ENCODE measurements around the gene HAPLN3.
A peak's percentile ranks its signal among the peaks of the same experiment; 100 is the strongest.

Gene HAPLN3

DNA sequence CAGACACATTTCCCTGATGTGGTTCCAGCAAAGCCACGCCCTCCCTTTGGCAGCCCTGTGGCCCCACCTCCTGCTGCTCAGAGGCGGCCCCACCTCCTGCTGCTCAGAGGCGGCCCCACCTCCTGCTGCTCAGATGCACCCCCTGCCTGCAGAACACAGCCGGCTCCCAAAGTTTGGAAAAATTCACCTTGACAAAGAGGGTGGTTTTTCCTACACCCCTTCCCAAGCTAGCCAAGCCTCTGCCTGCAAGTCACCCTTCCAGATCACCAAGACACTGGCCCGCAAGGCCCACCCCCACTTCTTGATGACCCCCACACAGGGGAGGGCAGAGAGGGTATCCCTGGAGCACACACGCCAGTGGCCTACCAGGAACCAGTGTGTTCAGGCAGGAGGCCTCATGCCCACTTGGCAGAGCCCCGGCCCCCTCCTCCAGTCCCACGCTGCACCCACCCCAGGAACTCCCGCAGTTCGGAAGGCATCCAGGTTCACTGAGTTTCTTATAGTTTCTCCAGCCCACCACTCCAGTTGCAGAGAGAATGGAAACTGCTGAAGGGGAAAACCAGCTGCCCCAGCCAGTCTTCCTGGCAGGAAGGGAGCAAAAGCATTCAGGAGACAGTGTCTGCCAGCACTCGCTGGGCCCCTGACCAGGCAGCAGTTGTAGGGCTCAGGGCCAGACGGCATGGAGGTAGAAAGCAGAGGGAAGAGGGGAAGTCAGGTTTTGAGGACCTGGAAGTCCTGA is 2.3 kb upstream of the HAPLN3 start:
- peak in 9 of 10 donors; percentile 19 to 97 (median 72) for DNase-seq

DNA sequence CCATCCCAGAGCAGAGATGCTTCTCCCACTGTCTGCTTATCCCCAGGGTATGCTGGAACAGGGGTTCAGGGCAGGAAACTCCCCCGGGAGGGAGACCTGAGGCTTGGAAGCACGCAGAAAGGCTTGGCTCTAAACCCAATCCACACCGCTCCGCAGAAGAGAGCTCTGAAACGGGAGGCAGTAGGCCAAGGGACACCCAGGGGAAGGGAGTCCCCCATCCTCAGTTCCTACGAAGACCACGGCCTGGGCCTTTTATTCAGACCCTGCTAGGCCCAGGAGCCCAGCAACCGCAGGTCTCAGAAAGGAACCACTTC is 1.8 kb upstream of the HAPLN3 start:
- intact Hi-C loops (cut with DNase I): no loop called here
- no peak for DNase-seq

More for the DNA sequence above, 2.3 kb upstream of the HAPLN3 start:
- intact Hi-C loops (cut with DNase I): no loop called here

DNA sequence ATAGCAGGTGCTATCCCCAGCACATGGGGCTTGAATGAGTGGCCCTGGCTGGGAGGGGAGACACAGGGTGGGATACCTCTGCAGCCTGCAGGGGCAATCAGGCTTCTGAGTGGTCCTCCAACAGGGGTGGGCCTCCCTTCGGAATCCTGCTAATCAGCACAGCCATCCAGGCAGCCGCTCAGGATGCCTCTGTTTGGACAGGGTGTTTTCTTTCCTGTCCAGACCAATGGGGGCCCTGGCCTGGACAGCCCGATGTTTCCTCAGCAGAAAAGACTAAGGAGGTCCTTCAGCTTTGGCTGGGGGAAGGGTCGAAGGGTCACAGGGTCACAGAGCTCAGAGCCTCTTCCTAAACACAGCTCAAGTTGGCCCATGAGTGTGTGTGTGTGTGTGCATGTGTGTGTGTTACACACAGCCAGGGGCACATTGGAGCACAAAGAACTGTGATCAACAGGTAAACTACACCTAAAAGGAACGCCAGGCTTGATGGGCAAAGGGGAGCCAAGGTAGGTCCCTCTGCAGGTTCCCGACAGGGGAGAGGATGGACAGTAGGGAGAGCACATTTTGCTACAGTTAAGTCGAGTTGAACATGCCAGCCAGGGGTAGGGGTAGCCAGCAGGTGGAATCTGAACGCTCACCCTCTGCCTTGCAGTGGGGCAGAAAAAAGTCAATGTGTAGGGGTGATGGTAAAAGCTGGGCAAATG is 1.1 kb upstream of the HAPLN3 start:
- DNase-seq: no peak
- intact Hi-C loops (cut with DNase I): no loop called here

DNA sequence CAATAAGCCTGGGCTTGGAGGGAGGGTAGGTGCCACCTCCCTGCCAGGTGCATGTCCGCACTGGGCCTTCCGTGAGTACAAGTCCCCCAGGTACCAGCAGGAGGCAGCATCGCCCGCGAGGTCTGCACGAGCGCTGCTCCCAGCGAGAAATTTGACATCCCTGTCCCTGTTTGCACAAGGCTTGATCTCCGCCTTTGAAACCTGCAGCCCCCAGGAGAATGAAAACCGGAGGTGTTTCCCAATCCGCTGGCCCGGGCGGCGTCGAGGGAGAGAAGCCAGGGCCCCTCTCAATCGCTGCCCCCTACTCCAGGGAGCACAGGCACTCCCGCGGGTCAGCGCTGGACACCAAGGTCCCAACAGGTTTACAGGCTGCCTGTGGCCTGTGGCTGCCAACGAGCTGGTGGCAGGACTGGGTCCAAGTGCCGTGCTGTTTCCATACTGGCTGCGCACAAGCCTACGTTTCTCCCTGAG is 961 bp downstream of the HAPLN3 start:
- intact Hi-C loops (cut with DNase I): no loop called here
- DNase-seq: peak in 8 of 10 donors; percentile 34 to 91 (median 51)

DNA sequence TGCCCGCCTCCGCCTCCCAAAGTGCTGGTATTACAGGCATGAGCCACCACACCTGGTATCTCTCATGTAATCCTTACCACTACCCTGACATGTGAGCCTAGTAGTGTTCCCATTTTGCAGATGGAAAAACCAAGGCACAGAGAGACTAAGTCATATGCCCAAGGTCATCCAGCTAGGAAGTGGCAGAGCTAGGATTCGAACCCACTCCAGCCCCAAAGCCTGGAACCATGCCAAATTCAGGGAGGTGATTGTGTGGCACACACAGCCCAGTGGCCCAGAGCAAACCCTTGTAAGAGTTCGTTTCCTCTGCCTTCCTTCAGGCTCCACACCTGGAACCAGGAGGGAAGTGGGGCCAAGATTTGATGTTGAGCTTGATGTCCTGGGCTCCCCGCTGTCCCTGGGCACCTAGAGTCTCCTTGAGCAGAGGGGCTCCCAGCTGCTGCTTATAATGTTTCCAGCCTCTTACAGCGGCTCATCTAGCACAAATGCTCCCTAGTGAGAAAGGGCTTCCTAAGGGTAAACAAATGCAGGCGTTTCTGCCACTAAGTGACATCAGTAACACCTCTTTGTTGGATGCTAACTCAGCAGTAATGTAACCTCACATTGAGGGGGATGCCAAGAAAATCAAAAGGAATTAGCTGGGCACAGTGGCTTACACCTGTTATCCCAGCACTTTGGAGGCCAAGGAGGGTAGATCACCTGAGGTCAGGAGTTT is 3.6 kb downstream of the HAPLN3 start:
- intact Hi-C loops (cut with DNase I): no loop called here
- no peak for DNase-seq

DNA sequence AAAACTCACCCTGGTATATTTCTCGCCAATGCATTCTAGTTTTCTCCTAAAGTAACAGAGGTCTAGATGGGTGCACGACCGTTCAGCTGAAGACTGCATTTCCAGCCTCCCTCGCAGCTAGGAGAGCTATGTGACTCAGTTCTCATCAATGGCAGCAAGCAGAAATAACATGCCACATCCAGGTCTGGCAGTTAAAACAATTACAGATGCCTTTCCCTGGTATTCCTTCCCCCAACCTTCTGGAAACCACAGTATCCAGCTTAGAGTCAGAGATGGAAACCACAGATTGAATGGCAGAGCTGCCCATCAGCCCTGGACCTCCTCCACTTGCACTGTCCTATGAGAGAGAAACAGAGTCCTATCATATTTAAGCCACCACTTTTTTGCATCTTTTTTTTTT is 4.8 kb downstream of the HAPLN3 start:
- no peak for DNase-seq
- intact Hi-C loops (cut with DNase I): no loop called here

DNA sequence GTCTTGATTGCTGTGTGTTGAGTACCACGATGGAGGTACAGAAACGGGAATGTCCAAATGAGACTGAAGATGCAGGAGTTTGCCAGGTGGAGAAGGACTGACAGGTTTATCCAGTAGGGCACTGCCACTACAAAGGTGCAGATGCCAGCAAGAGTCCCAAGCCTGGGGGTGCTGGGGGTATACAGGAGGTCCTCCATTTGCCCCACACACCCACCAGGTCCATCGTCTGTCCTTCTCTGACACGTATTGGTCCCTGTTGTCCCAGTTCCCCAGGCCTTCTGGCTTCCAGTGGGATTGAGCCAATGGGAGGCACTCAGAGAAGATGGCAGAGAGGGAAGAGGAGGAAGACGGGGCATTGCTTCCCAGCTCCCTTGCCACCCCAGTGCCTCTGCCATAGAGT is 6.6 kb downstream of the HAPLN3 start:
- no peak for DNase-seq
- intact Hi-C loops (cut with DNase I): no loop called here

DNA sequence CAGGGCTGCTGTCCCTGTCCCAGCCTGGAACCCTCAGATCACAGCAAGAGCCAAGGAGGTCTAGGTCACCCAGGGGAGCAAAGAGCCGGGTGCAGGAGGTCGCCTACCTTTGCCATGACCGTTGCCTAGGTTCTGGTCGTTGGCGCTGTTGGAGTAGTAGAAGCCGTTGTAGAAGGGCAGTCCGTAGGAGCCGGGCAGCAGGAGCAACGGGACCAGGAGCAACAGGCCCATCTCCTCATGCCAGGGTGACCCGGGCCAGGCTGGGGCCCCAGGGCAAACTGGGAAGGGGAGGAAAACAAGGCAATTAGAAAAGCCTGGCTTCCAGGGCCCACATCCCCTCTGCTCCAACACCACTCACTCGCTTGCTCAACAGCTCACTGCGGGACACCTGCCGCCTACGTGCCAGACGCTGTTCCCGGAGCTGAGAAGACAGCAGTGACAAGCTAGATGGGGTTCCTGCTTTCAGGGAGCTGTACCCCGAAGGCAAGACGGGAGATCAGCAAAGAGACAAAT is 8.2 kb downstream of the HAPLN3 start:
- DNase-seq: no peak
- intact Hi-C loops (cut with DNase I): no loop called here

DNA sequence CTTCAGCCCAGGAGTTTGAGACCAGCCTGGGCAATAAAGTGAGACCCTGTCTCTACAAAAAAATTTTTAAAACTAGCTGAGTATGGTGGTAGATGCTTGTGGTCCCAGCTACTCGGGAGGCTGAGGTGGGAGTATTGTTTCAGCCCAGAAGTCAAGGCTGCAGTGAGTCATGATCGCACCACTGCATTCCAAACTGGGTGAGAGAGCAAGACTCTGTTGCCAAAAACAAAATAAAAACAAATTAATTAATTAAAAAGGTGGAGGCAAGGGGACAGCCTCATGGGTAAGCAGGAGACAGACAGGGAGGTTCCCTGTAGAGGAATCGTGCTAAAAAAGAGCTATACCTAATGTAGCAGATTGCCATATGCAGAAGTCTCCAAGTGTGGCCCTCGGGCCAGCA is 12.6 kb downstream of the HAPLN3 start:
- intact Hi-C loops (cut with DNase I): no loop called here
- no peak for DNase-seq

DNA sequence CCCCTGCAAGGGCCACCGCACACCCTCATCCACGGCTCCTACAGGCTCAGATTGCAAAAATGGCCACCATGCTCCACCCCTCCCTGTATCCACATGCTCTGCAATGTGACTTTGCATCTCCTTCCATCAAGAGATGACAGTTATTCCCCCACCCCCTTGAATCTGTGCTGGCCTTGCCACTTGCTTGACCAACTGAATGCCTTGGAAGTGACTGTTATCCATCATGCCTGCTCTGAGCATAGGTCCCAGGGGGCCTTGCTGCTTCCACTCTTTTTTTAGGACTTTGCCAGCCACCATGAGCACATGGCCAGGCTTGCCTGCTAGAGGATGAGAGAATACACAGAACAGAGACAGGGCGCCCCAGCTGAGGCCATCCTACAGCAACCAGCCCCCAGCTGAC is 13.6 kb downstream of the HAPLN3 start:
- DNase-seq: no peak
- intact Hi-C loops (cut with DNase I): no loop called here

DNA sequence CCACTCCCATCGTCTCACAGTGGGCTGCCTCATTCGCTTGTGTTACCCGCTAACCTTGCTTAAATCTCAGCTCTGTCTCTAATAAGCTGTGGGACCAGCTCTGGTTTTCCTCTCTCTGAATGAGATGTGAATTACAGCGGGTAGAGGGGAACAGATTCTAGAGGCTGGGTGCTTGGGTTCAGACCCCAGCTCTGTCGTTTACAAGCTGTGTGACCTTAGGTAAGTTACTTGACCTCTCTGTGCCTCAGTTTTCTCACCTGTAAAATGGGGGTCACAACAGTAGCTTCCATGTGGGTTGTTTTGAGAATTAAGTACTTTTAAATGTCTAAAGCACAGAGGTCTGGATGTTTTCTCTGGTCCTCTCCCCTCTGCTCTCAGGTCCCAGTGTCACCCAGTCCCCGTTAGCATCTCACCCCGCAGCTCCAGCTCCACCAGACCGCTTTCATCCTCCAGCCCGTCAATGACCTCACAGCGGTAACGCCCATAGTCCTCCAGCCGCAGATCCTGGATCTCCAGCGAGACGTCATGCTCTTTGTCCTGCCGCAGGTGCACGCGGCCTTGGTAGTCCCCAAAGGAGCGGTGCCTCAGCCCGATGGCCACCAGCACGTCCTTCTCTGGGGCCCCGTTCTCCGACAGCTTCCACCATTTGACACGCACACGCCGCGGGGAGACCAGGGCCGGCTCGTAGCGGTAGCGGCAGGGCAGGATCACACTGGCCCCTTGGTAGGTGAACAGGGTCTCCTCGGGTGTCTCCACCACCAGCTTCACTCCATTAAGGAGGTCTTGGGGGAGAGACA is 14.2 kb downstream of the HAPLN3 start:
- no peak for DNase-seq

DNA sequence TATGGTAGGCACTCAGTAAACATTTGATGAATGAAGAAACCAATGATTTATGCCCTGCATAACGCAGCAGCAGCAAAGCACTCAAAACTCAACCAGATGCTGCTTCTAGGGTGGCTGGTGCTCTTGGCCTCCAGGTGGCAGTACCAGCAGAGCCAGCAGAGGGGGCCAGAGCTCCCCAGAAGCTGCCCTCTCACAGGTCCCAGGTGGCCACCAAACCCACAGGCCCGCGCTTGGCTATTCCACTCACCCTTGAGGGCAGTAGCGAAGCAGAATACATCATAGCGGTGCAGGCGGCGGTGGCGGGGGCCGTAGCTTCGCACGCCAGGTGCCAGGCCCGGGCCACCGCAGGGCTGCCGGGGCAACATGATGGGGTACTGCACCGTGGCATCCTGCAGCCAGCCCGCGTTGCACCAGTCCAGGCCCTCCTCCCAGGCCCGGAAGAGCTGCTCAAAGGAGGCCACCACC is 16.6 kb downstream of the HAPLN3 start:
- DNase-seq: peak in 1 of 10 donors; percentile 27
- intact Hi-C loops (cut with DNase I): no loop called here

More for the DNA sequence above, 14.2 kb downstream of the HAPLN3 start:
- intact Hi-C loops (cut with DNase I): no loop called here

DNA sequence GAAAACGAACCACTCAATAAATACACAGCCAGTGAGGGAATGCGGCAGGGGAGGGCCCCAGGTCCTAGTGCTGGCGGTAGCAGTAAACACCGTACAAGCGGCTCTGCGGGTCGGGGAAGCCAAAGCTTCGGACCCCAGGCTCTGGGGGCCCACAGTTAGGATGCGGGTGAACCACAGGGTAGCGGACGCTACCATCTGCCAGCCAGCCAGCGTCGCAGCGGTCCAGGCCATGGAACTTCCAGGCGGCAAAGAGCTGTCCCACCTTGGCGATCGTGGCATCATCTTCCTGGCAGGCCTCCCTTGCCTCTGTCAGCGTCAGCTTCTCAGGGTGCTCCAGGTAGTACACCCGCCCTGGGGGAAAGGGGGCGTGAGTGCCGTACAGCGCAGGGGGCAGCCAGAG is 17.4 kb downstream of the HAPLN3 start:
- intact Hi-C loops (cut with DNase I): no loop called here
- no peak for DNase-seq

DNA sequence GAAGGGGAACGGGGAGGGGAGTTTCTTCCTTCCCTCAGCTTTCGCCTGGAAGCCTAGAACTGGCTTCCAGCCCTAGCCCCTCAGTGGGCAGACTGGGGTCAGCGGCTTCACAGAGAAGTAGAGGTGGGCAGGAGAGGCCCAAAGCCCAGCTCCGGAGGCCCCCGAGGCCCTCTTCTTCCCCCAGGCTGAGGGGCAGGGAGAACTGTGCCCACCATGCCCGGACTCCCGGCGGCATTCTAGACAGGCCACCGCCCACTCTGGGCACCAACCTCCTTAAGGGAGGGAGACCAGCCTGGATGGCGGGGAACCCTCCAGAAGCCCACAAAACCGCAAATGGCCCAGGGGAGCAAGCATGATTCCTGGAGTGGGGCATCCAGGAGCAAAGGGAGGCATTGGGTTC is 17.9 kb downstream of the HAPLN3 start:
- intact Hi-C loops (cut with DNase I): no loop called here
- DNase-seq: no peak

DNA sequence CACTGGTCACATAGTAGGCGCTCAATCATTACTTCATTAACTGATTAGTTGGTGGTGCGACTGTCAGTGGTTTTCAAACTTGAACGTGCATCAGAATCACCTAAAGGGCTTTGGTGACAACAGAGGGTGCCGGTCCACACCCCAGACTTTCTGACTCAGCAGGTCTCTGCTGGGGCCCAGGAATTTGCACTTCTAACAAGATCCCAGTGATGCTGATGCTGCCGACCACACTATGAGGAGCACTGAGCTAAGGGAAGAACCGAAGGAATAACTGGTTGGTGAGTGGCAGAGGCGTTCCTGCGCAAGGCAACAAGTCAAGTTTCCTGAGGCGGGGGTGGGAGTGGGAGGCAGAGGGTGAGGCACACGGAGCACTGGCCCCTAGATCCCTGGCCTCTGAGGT is 18.8 kb downstream of the HAPLN3 start:
- no peak for DNase-seq
- intact Hi-C loops (cut with DNase I): no loop called here

DNA sequence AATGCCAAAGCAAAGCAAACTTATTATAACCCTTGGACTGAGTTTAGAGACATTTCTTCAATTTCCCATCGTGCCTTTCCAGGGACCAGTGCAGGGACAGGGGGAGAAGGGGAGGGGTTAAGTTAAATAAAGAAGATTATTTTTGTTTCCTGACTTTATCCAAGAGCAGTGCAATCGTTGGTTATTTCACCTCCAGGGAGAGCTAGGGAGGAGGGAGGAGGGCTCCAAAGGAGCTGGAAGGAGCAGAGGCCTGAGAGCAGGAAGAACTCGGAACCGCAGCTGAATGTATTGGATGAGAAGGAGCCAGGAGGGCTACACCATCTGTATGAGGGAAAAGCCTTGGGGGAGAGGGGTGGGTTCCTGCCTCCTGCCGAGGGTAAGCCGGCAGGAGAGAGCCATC is 20.7 kb downstream of the HAPLN3 start:
- intact Hi-C loops (cut with DNase I): no loop called here
- DNase-seq: no peak

DNA sequence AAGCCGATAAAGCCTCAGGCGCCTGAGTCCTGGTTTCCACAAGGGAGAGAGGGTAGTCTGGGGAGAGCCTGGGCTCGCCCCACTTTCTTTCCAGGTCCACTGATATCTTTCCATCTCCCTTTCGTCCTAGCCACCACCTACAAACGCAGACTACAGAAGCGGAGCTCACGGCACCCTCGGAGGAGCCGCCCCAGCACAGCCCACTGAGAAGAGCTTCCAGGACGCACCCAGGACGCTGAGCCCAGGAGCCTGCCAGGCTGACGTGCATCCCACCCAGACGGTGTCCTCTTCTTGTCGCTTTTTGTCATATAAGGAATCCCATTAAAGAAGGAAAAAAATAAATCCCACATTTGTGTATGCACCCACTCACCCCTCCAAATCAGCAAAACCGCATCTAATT is 21.1 kb downstream of the HAPLN3 start:
- intact Hi-C loops (cut with DNase I): no loop called here
- no peak for DNase-seq

DNA sequence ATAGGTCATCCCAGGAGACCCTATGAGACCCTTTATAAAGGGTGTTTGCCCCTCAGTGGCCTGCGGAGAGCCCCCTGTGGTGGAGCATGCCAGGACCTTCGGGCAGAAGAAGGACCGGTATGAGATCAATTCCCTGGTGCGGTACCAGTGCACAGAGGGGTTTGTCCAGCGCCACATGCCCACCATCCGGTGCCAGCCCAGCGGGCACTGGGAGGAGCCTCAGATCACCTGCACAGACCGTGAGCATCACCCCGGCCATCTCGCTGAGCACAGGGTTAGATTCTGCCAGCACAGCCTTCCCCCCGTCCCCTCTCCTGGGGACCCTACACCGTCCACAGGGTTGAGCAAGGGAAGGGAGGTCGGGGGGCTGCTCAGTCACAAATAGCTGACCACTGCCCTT is 21.6 kb downstream of the HAPLN3 start:
- no peak for DNase-seq
- intact Hi-C loops (cut with DNase I): no loop called here

DNA sequence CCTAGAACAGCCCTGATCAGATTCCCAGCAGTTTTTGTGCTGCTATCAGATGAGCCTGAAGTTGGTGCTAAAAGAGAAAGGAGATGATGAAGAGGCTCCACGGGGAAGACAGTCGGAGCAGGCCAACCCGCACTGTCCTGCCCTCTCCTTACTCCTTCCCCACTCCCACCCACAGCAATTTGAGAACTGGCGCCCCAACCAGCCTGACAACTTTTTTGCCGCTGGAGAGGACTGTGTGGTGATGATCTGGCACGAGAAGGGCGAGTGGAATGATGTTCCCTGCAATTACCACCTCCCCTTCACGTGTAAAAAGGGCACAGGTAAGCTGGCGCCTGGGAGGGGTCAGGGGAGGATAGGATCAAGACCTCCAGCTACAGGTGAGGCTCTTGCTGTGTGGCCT is 22.6 kb downstream of the HAPLN3 start:
- DNase-seq: no peak
- intact Hi-C loops (cut with DNase I): no loop called here

DNA sequence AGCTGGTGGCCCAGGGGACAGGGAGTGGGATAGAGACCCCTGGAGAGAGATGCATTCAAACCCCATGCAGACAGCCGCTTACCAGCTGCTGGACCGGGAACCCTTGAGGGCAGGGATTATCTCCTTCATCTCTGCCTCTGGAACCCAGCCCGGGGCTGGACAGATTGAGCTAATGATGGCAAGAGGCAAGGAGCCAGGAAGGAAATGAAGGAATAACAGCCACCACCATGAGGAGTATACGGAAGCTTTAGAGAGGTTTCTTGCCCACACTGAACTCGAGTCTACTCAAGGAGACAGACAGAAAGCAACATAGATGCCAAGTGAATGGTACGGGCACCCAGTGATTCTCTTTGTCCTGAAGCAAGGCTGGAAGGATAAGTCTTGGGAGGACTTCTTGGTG is 23.2 kb downstream of the HAPLN3 start:
- DNase-seq: no peak
- intact Hi-C loops (cut with DNase I): no loop called here

DNA sequence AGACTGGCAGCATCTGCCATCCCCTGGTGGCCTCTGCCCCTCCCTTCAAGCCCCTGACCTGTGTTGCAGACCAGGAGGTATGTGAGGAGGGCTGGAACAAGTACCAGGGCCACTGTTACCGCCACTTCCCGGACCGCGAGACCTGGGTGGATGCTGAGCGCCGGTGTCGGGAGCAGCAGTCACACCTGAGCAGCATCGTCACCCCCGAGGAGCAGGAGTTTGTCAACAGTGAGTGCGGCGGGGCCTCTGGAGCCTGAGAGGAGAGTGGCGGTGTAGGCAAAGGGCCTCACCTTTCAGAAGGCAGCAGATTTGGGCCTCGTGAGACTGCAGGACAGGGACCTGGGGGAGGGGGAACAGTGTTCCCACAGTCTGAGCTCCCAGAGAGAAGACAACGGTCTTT is 24.0 kb downstream of the HAPLN3 start:
- intact Hi-C loops (cut with DNase I): no loop called here
- no peak for DNase-seq

Data from posterior cingulate gyrus (tissue), 11 donors.